22Rv1 (cell line): ENCODE data around the gene MBLAC2.

Experiments used
- CTCF ChIP-seq: fragments of 450-650 bp; IDR thresholded peaks from 2 replicates; pipeline ENCODE4 v1.5.1; 2017; ENCODE audit warnings: mild to moderate bottlenecking
- ZFX ChIP-seq: fragments of 450-650 bp; IDR thresholded peaks from 2 replicates; pipeline ENCODE4 v1.6.1; 2017; ENCODE audit warnings: antibody characterized with exemption, borderline replicate concordance

- TF ChIP-seq CTCF (no peak), ZFX (no peak)
These were observed 44.1 kb upstream of the MBLAC2 start for GRCh38 chr5:90518661-90519060.
